OCI-LY1 (cell line): ENCODE data around the gene WWOX.

Source experiments
- H2AFZ ChIP-seq: fragments of 200-600 bp; sonication (generic), shearing (Covaris generic); 2 replicates; pipeline ENCODE4 v1.6.0; 2014; ENCODE audit warnings: antibody characterized with exemption, mild to moderate bottlenecking, low read length
- H3F3A ChIP-seq: fragments of 200-600 bp; sonication (generic), shearing (Covaris generic); 2 replicates; pipeline ENCODE4 v1.6.0; 2014; ENCODE audit warnings: mild to moderate bottlenecking, antibody characterized with exemption, low read length, moderate library complexity; ENCODE audit not compliant: insufficient read depth
- H3K27ac ChIP-seq: fragments of 200-600 bp; sonication (generic); 2 replicates; pipeline ENCODE4 v1.5.1; 2014; ENCODE audit warnings: low read length, mixed run types, mild to moderate bottlenecking, low read depth; ENCODE audit not compliant: poor library complexity, severe bottlenecking
- H3K27me3 ChIP-seq: fragments of 200-600 bp; sonication (generic); 2 replicates; pipeline ENCODE4 v1.6.0; 2014; ENCODE audit warnings: antibody characterized with exemption, mild to moderate bottlenecking, low read length, moderate library complexity; ENCODE audit not compliant: insufficient read depth
- H3K36me3 ChIP-seq: fragments of 200-600 bp; sonication (generic); 2 replicates; pipeline ENCODE4 v1.6.1; 2014; ENCODE audit warnings: mild to moderate bottlenecking, antibody characterized with exemption, low read length, moderate library complexity, mixed read lengths; ENCODE audit not compliant: insufficient read depth
- H3K4me1 ChIP-seq: fragments of 200-600 bp; sonication (generic); 2 replicates; pipeline ENCODE4 v1.5.1; 2014; ENCODE audit warnings: mild to moderate bottlenecking, low read length, moderate library complexity; ENCODE audit not compliant: insufficient read depth, severe bottlenecking
- H3K4me2 ChIP-seq: fragments of 200-600 bp; sonication (generic), shearing (Covaris generic); 2 replicates; pipeline ENCODE4 v1.6.1; 2014; ENCODE audit warnings: low read length
- H3K4me3 ChIP-seq: fragments of 200-600 bp; sonication (generic); 2 replicates; pipeline ENCODE4 v1.5.1; 2014; ENCODE audit warnings: low read length, low read depth, mild to moderate bottlenecking, mixed read lengths; ENCODE audit not compliant: poor library complexity, severe bottlenecking
- H3K79me2 ChIP-seq: fragments of 200-600 bp; shearing (Covaris generic); 2 replicates; pipeline ENCODE4 v1.6.1; 2016; ENCODE audit warnings: mixed run types, low read length, mixed read lengths; ENCODE audit not compliant: insufficient read depth
- H3K9ac ChIP-seq: fragments of 200-600 bp; sonication (generic), shearing (Covaris generic); 2 replicates; pipeline ENCODE4 v1.6.1; 2014; ENCODE audit warnings: mild to moderate bottlenecking, low read length, mixed read lengths
- H3K9me2 ChIP-seq: fragments of 200-600 bp; sonication (generic), shearing (Covaris generic); 2 replicates; pipeline ENCODE4 v1.6.1; 2014; ENCODE audit warnings: low read depth, mild to moderate bottlenecking, low read length, mixed read lengths
- H3K9me3 ChIP-seq: fragments of 200-600 bp; shearing (Covaris generic); 2 replicates; pipeline ENCODE4 v1.6.1; 2014; ENCODE audit warnings: low read length, mixed read lengths
- H4K20me1 ChIP-seq: fragments of 200-600 bp; sonication (generic), shearing (Covaris generic); 2 replicates; pipeline ENCODE4 v1.6.0; 2016; ENCODE audit warnings: mild to moderate bottlenecking, low read length; ENCODE audit not compliant: insufficient read depth
- EZH2 ChIP-seq: fragments of 200-600 bp; sonication (generic), shearing (Covaris generic); IDR thresholded peaks from 2 replicates; pipeline ENCODE4 v1.8.0; 2017; ENCODE audit warnings: borderline replicate concordance, mixed run types, mild to moderate bottlenecking, antibody characterized with exemption, low read length, moderate library complexity, mixed read lengths
- TF ChIP-seq, protein P1 (sequence below): fragments of 200-600 bp; sonication (generic), shearing (Covaris generic); IDR thresholded peaks from 2 replicates; pipeline ENCODE4 v1.5.1; 2017; ENCODE audit warnings: mild to moderate bottlenecking, antibody characterized with exemption, low read length, moderate library complexity, mixed read lengths

The WWOX gene

DNA sequence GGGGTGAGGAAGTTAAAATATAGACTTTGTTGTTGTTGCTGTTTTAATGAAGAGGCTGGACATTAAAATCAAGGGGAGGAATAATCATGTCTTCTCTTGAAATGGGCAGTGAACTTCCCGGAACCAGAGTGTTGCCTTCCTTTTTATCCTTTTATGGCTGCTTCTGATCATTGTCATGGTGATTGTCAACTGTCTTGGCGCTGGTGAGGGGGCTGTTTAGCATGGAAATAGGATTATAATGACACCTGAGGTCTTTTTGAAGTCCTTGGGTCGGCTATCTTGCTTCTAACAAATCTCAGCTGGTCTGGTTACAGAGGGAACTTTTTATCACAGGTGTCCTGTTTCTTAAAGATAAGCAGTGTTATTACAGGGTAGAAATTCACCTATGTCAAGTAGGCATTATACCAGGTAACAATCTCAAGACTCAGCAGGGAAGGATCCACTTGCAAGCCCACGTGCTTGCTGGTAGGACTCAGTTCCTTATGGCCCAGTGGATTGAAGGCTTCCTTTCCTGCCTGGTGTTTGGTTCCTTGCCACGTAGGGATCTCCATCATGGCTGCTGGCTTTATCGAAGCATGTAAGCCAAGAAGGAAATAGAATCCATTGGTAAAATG, 349.3 kb downstream of the WWOX start:
- H2AFZ ChIP-seq: no peak overlapping the region

DNA sequence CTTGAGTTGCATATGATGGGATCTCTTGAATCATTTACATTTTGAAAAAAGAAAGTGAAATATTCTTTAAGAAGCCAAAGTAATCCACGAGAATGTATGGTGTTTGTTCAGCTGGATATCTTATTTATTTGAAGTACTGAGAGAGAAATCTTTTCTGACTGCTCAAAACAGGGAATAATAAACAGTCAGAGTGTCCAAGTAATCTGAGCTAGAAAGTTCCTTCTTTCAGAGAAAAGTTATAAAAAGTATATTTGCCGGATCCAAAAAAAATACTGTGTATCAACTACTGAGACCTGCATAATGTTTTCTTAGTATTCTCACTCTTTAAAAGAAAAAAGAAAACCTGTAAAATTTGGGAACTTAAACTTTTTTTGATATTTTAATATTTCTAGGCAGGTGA, 350.8 kb downstream of the WWOX start:
- no peak overlapping the region for H3K4me2 ChIP-seq
- no peaks in the 10 kb centered on the region for H3K36me3 ChIP-seq
- no peak overlapping the region for H3K4me3 ChIP-seq
- H3K9ac ChIP-seq: no peak overlapping the region
- no peak for TF ChIP-seq EZH2
- TF ChIP-seq, protein P1, sequence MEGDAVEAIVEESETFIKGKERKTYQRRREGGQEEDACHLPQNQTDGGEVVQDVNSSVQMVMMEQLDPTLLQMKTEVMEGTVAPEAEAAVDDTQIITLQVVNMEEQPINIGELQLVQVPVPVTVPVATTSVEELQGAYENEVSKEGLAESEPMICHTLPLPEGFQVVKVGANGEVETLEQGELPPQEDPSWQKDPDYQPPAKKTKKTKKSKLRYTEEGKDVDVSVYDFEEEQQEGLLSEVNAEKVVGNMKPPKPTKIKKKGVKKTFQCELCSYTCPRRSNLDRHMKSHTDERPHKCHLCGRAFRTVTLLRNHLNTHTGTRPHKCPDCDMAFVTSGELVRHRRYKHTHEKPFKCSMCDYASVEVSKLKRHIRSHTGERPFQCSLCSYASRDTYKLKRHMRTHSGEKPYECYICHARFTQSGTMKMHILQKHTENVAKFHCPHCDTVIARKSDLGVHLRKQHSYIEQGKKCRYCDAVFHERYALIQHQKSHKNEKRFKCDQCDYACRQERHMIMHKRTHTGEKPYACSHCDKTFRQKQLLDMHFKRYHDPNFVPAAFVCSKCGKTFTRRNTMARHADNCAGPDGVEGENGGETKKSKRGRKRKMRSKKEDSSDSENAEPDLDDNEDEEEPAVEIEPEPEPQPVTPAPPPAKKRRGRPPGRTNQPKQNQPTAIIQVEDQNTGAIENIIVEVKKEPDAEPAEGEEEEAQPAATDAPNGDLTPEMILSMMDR: no peak
- H3K27ac ChIP-seq: no peak overlapping the region
- H3K4me1 ChIP-seq: no peaks in the 10 kb centered on the region
- H3K27me3 ChIP-seq: no peaks in the 10 kb centered on the region
- H3K9me2 ChIP-seq: no peaks in the 10 kb centered on the region
- H2AFZ ChIP-seq: no peak overlapping the region
- H3K9me3 ChIP-seq: no peaks in the 10 kb centered on the region
- H3K79me2 ChIP-seq: no peaks in the 10 kb centered on the region
- no peaks in the 10 kb centered on the region for H4K20me1 ChIP-seq
- no peaks in the 10 kb centered on the region for H3F3A ChIP-seq

More for the DNA sequence above, 349.3 kb downstream of the WWOX start:
- no peaks in the 10 kb centered on the region for H4K20me1 ChIP-seq
- no peaks in the 10 kb centered on the region for H3K4me1 ChIP-seq
- no peaks in the 10 kb centered on the region for H3K36me3 ChIP-seq
- H3K27ac ChIP-seq: no peak overlapping the region
- H3K27me3 ChIP-seq: no peaks in the 10 kb centered on the region
- H3K9me2 ChIP-seq: no peaks in the 10 kb centered on the region
- TF ChIP-seq, protein P1: no peak
- TF ChIP-seq EZH2: no peak
- H3F3A ChIP-seq: no peaks in the 10 kb centered on the region
- H3K79me2 ChIP-seq: no peaks in the 10 kb centered on the region
- no peak overlapping the region for H3K4me3 ChIP-seq
- H3K9me3 ChIP-seq: no peaks in the 10 kb centered on the region
- H3K4me2 ChIP-seq: no peak overlapping the region
- no peak overlapping the region for H3K9ac ChIP-seq

DNA sequence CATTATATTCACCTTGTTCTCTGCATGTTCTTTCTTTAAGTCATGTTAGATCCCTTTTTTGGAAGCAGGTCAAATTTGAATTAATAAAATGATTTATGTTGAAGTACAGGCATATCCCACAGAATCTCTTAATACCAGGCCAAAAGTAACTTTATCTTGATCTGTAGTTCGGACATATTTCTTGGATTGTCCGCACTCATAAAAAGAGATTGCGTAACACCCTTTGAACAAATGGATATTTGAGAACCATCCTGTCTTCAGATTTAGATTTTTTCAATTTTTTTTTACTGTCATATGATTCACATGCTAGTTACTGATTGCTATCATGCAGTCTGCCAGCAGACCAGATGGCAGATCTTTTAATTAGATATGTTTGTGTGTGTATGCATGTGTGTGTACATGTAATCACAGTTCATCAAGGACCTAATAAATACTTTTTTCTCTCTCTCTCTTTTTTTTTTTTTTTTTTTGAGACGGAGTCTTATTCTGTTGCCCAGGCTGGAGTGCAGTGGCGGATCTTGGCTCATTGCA, 352.6 kb downstream of the WWOX start:
- no peaks in the 10 kb centered on the region for H3K9me3 ChIP-seq
- TF ChIP-seq, protein P1: no peak
- no peak for TF ChIP-seq EZH2

More for the DNA sequence above, 352.6 kb downstream of the WWOX start:
- no peak overlapping the region for H3K27ac ChIP-seq
- no peaks in the 10 kb centered on the region for H3K9me2 ChIP-seq
- no peak overlapping the region for H2AFZ ChIP-seq
- H3K9ac ChIP-seq: no peak overlapping the region
- H3K36me3 ChIP-seq: no peaks in the 10 kb centered on the region
- no peaks in the 10 kb centered on the region for H3K4me1 ChIP-seq
- H3K4me2 ChIP-seq: no peak overlapping the region
- H4K20me1 ChIP-seq: no peaks in the 10 kb centered on the region
- H3K79me2 ChIP-seq: no peaks in the 10 kb centered on the region
- H3K27me3 ChIP-seq: no peaks in the 10 kb centered on the region
- no peaks in the 10 kb centered on the region for H3F3A ChIP-seq
- no peak overlapping the region for H3K4me3 ChIP-seq
